DMS53 treated with DMSO at 0.1 percent for 48 hours (cell line): ENCODE results near the gene BRINP1.

Source experiments
- DNase-seq: peaks from one replicate; lab custom pipeline; 2025; ENCODE audit not compliant: unreplicated experiment; lab: John Stamatoyannopoulos, UW

BRINP1 gene

GRCh38 chr9:119343059-119343990 lies 25.9 kb downstream of the BRINP1 start:
- no peak for DNase-seq

- DNase-seq, result no peak
Measured at GRCh38 chr9:119339056-119339455, 30.2 kb downstream of the BRINP1 start.

GRCh38 chr9:119337573-119337972 lies 31.7 kb downstream of the BRINP1 start:
- no peak for DNase-seq

GRCh38 chr9:119334745-119335144 lies 34.5 kb downstream of the BRINP1 start:
- no peak for DNase-seq

- no peak for DNase-seq
Measured at GRCh38 chr9:119333507-119334229, 35.6 kb downstream of the BRINP1 start.

GRCh38 chr9:119332522-119332921 lies 36.7 kb downstream of the BRINP1 start:
- DNase-seq, result no peak

GRCh38 chr9:119322184-119322583 lies 47.1 kb downstream of the BRINP1 start:
- no peak for DNase-seq

GRCh38 chr9:119318371-119318770 lies 50.9 kb downstream of the BRINP1 start:
- no peak for DNase-seq

GRCh38 chr9:119313846-119314245 lies 55.4 kb downstream of the BRINP1 start:
- DNase-seq, result no peak

GRCh38 chr9:119310741-119311140 lies 58.5 kb downstream of the BRINP1 start:
- DNase-seq, result no peak

- DNase-seq, result no peak
Measured at GRCh38 chr9:119307471-119307870, 61.8 kb downstream of the BRINP1 start.

- DNase-seq, result no peak
Measured at GRCh38 chr9:119304555-119304954, 64.7 kb downstream of the BRINP1 start.

GRCh38 chr9:119302988-119303698 lies 66.1 kb downstream of the BRINP1 start:
- peak; percentile 13 for DNase-seq

GRCh38 chr9:119298076-119298853 lies 71.0 kb downstream of the BRINP1 start:
- DNase-seq, result no peak

- DNase-seq, result no peak
Measured at GRCh38 chr9:119291554-119291953, 77.7 kb downstream of the BRINP1 start.

GRCh38 chr9:119289740-119290433 lies 79.3 kb downstream of the BRINP1 start:
- DNase-seq, result peak; percentile 64

- no peak for DNase-seq
Measured at GRCh38 chr9:119284587-119285337, 84.5 kb downstream of the BRINP1 start.

GRCh38 chr9:119284118-119284517 lies 85.1 kb downstream of the BRINP1 start:
- DNase-seq, result no peak

GRCh38 chr9:119283078-119283794 lies 86.0 kb downstream of the BRINP1 start:
- no peak for DNase-seq
